Measurements from ENCODE around the gene WASHC1. TPM values are rescaled to one million over a fixed set of nuclear protein-coding genes. Genes with fewer than 3 reads are reported as not detected.

Gene WASHC1
- total RNA-seq, 1 donor from 2014 or later, result 20.8 TPM

Other genes starting within 250 kb of the WASHC1 start
- gene FOXD4, start 89.0 kb upstream of the WASHC1 start, total RNA-seq, result 0.13 and 0.22 TPM in 2 replicates
- gene ZNG1A, start 149.6 kb upstream of the WASHC1 start, total RNA-seq, result 26.8 and 30.4 TPM in 2 replicates
- 120 and 122 TPM in 2 replicates for gene DOCK8, start 185.4 kb upstream of the WASHC1 start, total RNA-seq

All from activated T-helper 1 cell treated with anti-CD3 and anti-CD28 coated beads, Interleukin-12 subunit alpha, Interleukin-12 subunit beta, Interleukin-2, Interleukin-4 antibody, amounts not matched to agents 30 ng/mL and 10 ng/mL and 1 ng/mL, durations not matched to agents 14 hours and 24 hours and 36 hours (primary cell).